AG10803 (cell line): ENCODE results near the gene MYOM3.

Experiments used
- DNase-seq: peaks from one replicate; pipeline ENCODE4 v3.0.0; 2010; ENCODE audit warnings: low read depth
- H3K4me3 ChIP-seq: 2 replicates; pipeline ENCODE4 v1.5.1; 2011; ENCODE audit warnings: mild to moderate bottlenecking, low read length, control low read depth
- TF ChIP-seq, protein P1 (sequence below): conservative IDR thresholded peaks from 2 replicates; pipeline ENCODE4 v1.5.1; 2011; ENCODE audit warnings: mild to moderate bottlenecking, low read length, control low read depth, inconsistent platforms

The MYOM3 gene

DNA sequence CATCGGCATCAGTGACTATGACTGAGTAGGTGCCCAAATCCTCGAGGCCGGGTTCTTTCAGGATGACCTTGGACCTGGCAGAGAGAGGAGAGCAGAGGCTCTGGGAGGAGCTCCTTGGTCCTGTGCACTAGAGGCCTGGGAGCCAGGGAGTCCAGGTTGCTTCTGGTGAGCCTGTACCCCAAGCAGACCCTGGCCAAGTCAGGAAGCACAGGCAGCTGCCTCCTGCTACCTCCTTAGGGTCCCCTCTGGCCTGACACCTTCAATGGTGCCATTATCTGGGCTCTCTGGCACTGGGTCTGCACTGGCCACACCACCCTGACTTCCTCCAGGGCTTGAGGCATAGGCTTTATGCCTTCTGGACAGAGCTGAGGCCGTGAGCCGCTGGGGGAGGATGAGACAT, 37.7 kb downstream of the MYOM3 start:
- no peak for DNase-seq
- H3K4me3 ChIP-seq: no peak overlapping the region
- TF ChIP-seq, protein P1, sequence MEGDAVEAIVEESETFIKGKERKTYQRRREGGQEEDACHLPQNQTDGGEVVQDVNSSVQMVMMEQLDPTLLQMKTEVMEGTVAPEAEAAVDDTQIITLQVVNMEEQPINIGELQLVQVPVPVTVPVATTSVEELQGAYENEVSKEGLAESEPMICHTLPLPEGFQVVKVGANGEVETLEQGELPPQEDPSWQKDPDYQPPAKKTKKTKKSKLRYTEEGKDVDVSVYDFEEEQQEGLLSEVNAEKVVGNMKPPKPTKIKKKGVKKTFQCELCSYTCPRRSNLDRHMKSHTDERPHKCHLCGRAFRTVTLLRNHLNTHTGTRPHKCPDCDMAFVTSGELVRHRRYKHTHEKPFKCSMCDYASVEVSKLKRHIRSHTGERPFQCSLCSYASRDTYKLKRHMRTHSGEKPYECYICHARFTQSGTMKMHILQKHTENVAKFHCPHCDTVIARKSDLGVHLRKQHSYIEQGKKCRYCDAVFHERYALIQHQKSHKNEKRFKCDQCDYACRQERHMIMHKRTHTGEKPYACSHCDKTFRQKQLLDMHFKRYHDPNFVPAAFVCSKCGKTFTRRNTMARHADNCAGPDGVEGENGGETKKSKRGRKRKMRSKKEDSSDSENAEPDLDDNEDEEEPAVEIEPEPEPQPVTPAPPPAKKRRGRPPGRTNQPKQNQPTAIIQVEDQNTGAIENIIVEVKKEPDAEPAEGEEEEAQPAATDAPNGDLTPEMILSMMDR: no peak

DNA sequence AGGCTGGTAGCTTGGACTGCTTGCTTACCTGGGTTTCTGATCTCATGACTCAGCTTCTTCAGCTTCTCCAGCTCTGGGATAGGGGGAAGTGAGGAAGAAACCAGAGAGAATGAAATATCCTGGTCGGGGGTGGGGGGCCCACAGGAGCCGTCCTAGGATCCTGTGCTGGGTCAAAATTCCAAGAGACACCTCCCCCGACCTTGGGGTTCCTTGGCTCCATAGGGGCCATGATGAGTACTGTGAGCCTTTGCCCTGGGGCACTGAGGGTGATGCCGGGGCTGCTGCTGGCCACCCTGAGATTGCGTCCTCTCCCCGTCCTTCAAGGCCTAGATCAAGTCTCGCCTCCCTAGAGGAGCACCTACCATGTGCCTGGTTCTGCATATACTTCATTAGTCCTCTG, 40.0 kb downstream of the MYOM3 start:
- TF ChIP-seq, protein P1: no peak
- no peak for DNase-seq
- H3K4me3 ChIP-seq: no peak overlapping the region

DNA sequence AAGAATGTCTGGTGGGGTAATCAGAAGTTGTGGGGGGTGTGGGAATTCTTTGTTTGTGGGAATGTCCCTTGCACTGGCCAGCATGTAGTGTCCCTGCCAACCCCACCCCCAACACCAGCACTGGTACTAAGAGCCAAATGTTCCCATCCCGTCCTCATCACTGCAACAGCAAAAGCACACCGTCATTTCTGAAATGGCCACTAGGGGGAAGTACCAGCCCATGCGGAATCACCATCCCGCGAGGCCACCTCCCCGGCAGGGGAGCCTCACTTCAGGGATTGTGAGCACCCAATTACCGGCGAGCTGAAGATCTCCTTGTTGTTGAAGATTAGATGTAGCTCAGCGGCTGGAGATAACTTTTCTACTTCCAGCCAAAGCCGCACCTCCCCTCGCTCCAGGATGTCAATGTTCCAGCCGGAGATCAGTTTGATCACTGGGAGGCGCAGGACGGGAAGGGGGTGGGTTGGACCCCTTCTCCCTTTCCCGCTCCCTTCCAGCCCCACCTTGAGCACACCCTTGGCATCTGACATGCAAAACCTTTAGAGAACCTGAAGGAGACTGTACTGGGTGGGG, 41.0 kb downstream of the MYOM3 start:
- no peak overlapping the region for H3K4me3 ChIP-seq
- DNase-seq: peak; percentile 70
- TF ChIP-seq, protein P1: peak; percentile 94

DNA sequence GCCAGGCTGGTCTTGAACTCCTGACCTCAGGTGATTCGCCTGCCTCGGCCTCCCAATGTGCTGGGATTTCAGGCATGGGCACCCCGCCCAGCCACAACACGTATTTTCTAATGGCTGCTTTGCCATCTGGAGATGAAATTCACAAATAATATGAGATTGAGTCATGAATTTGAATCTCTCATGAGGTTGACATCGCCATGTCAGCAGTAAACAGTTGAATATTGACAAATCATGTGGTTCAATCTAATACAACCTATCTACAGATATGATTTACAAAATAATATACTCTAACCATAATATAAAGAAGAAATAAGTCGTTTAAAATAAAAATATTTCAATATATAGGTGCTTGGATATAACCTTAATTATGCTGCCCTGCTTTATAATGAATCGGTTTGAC, 42.1 kb downstream of the MYOM3 start:
- TF ChIP-seq, protein P1: no peak
- no peak overlapping the region for H3K4me3 ChIP-seq
- peak; percentile 9 for DNase-seq

DNA sequence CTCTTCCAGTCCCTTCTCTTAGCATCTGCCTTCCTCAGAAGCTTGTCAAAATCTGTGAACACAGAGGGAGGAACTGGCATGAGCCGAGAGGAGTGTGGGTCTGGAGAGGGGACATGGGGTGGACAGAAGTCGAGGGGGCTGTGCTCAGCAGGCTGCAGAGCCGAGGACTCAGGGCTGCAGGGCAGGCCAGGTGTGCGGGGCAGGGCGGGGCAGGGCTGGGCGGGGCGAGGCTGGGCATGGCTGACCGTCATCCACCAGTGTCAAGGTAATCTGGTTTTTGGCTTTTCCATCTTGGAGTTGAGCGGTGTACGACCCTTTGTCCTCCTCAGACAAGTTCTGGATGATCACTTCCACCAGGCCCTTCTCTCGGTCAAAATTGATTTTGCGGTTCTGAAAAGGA, 44.0 kb downstream of the MYOM3 start:
- TF ChIP-seq, protein P1: no peak
- no peak for DNase-seq
- no peak overlapping the region for H3K4me3 ChIP-seq

DNA sequence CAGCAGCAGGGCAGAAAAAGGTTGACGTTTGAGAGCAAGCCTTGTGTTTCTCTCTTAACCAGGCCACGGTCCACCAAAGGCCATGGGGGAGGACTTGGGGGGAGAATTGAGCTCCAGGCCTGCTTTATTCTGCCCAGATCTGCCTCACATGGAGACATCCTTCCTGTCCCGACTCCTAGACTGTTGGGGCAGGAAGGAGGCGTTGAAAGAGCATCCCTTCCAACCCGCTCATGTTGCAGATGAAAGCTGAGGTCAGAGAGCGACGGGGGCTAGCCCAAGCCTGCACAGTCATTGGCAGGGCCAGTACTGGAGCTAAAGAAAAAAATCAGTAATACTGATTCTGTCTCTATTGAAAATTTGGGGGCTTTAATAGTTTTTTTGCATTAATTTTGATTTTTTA, 46.6 kb downstream of the MYOM3 start:
- TF ChIP-seq, protein P1: no peak
- DNase-seq: no peak
- no peak overlapping the region for H3K4me3 ChIP-seq

DNA sequence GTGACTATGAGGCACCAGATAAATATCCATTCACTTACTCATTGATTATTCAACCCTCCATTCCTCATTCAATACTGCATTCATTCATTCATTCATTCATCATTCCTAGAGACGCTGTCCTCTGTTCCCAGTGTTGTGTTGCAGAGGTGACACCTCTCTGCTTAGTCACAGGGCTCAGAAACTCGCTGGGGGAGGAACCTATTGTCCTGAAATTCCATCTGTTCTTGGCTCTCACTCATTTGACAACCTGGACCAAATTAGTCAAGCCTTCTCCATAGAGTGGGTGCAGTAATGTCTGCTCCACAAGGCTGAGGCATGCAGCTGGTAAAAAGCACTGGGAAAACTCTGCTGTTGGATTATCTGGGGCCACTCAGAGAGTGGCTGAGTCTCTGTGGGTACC, 49.7 kb downstream of the MYOM3 start:
- TF ChIP-seq, protein P1: no peak
- H3K4me3 ChIP-seq: no peak overlapping the region
- DNase-seq: no peak
